GM18873 (cell line): ENCODE data around the gene C1GALT1C1.
"Not testable (repeated sequence)": the region's sequence is repeated elsewhere in the genome, so short reads cannot be mapped to it uniquely, and the experiment has no call there.

Experiments used
- ATAC-seq: cut with Tn5 transposase; IDR thresholded peaks from one replicate; pipeline ENCODE4 v1.9.1; 2021; ENCODE audit warnings: mild to moderate bottlenecking, moderate library complexity, moderate number of reproducible peaks; ENCODE audit not compliant: unreplicated experiment, low FRiP score

C1GALT1C1 gene

DNA sequence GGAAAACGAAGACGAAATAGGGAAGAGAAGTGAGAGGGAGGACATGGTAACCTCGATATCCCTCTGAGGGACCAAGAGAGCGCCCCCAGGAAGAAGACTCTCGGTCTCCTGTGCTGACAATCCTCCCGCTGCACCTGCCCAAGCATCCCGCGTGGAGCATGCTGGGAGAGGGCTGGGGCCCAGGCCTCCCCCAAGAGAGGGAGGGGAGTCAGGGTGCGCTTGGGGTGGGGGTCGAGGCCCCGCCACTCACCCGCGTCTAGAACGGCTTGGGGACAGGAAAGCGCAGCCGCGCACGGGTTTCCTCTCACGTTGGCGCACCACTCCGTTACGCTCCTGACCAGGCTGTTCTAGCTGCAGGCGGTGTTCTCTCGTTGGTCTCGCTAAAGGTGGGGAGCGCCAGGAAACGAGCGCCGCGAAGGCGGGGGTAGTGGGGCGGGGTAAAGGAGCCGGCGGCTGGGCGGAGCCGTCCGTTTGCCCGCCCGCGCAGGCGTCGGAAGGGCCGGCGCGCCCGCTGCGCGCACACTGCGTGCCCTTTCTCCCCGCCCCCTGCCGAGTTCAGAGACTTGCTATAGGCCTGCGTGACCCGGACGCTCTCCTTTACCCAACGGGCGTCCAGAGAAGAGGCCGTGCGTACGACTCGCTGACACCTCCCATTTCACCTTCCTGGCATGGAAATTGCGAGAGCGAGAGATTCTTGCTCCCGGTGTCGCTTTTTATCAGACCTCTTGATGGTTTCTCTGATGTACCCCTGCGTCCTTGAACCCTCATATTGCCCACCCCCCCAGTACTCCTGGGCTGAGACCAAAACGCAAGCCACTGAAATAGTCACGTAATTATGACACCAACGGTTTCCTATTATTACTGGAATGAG is at the start of gene C1GALT1C1:
Gene C1GALT1C1 (minus strand): TSS at position 388 of the 871 bp plus-strand sequence. CDS start 2,888 bp downstream, outside the sequence.
- ATAC-seq, result peak; percentile 92

- ATAC-seq, result no peak
These were observed 47.3 kb upstream of the C1GALT1C1 start for GRCh38 chrX:120677004-120677652.

DNA sequence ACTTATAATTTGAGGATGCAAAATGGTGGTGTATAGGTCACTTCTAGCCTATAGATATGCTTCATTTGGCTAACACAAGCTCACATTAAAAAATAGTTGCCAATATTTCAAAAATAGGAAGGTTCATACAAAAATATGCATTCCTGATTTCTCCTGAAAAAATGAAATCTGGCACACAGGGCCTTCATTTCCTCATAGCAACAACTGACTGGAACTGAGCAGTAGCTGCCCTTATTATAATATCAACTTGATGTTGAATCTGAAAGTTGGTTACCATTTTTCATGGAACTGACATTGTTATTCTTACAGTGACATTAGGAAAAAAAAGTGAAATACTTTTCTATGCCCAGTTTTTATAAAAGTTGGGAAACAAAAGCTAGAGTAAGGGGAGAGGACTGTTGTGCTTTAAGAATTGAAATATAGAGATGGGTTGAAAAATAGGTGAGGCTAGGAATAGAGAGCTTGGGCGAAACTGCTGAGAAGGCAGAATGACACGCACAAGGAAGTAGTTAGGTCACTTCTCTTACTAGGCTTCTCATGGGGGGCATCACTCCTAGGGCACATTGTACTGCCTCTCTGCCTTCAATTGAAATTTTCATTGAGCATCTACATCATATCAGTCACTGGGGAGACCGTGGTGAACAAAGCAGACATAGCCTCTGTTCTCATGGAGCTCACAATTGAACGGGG is 43.1 kb upstream of the C1GALT1C1 start:
- no peak for ATAC-seq

- no peak for ATAC-seq
These were observed 42.5 kb upstream of the C1GALT1C1 start for GRCh38 chrX:120672389-120672788.

DNA sequence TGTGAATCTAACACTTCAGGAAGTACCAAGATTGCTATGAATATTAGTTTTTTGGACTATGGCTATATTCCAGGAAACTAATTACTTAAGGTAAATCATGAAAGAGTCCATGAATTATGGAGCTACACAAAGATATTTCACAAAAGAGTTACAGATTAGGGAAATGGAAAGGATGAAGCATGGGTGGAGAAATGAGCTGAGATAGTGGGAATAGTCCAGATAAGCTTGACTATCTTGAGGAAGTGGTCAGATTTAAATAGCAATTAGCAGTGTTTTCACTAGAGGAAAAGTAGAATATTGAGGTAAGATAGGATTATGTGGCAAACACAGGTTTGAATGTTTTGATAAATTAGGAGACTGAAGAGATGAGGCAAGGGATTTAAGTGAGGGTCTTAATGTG is 42.1 kb upstream of the C1GALT1C1 start:
- no peak for ATAC-seq

DNA sequence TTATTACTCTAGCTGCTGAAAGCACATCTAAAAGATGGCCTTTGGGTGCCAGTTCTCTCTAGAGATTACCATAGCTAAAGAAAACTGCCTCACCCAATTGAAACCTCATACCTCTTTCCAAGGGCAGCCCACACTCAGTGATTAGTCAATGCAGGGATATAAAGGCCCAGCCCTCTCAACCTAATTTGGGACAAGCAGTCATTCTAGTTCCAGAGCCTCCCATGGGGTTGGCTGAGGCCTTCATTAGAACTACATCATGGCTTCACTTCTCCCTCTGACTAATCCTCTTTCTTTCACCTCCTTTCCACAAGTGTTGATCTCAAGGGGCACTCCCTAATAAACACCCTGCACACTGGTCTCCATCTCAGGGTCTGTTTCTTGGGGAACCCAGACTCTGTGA is 38.5 kb upstream of the C1GALT1C1 start:
- no peak for ATAC-seq

- not testable (repeated sequence) for ATAC-seq
These were observed 34.7 kb upstream of the C1GALT1C1 start for GRCh38 chrX:120664535-120664934.

GRCh38 chrX:120664081-120664480 is 34.2 kb upstream of the C1GALT1C1 start:
- ATAC-seq, result no peak

- ATAC-seq, result no peak
These were observed 32.8 kb upstream of the C1GALT1C1 start for GRCh38 chrX:120662662-120663061.

DNA sequence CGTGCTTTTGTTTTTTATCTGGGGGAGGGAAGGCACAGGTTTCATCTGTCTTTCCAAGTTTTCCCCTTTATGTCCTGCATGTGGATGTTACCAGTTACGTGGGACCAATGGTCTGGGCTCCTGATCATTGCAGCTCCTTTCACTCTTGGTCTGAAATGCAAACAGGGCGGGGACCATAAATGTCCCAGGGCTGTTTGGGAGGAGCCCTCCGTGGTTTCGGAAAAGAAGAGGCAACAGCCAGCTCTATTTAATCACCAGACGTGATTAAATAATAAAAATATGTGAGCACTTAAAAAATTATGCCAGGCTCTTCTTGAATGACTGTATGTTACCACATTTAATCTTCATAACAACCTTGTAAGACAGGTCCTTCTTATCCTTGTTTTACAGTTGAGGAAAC is 30.8 kb upstream of the C1GALT1C1 start:
- ATAC-seq, result no peak

DNA sequence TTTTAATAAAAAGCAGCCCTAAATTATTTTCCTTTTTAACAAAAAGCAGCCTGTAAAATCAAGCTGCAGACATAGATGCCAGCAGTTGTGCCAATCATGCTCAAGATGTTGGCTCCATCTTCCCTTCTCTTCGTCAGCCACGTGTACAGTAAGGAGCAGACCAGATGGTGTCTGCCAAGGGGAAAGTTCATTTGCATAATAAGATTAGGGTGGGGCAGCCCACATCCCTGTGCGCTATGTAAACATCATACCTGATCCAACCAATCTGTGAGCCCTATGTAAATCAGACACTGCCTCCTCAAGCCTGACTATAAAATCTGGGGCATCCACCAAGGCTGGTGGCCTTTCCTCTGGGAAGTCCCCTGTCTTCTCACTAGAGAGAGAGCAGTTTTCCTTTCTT is 23.1 kb upstream of the C1GALT1C1 start:
- ATAC-seq, result no peak

DNA sequence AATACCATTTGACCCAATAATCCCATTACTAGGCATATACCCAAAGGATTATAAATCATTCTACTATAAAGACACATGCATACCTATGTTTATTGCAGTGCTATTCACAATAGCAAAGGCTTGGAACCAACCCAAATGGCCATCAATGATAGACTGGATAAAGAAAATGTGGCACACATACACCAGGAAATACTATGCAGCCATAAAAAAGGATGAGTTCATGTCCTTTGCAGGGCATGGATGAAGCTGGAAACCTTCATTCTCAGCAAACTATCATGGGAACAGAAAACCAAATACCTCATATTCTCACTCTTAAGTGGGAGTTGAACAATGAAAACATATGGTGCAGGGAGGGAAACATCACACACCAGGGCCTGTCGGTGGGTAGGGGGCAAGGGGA is 22.4 kb upstream of the C1GALT1C1 start:
- not testable (repeated sequence) for ATAC-seq

DNA sequence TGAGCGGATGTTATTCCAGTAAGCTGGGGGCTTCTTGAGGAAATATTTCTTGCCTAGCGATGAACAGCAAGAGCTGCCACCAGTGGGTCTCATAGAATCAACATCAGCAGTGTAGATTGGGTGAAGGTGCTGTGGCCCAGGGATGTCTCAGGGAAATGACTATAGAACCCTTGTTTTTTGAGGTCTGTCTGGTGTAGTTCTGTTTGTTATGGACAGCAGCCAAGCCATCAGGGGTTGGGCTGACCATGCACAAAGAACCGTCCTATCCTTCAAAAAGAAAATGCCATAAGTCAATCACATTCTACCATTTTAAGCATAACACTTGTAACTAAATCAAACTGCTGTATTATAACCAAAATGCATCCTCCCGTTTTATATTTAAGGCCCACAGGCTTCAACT is 17.3 kb upstream of the C1GALT1C1 start:
- ATAC-seq, result no peak

GRCh38 chrX:120642871-120643270 is 13.0 kb upstream of the C1GALT1C1 start:
- no peak for ATAC-seq

DNA sequence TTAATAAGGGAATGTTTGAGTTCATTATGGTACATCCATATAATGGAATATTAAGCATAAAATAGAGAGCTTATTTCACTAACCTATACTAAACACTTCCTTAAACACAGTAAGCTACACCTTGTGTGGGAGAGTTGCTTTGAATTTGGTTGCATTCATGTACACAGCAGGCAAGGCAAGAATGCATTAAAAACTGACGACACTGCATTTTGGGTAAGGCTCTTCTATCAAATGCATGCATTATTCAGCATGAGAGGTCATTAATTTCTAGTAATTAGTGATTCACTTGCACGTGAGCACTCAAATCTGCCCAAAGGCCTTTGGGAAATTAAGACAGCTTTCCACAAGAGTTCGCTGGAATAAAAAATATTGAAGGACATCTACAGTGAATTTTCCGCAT is 8.8 kb upstream of the C1GALT1C1 start:
- ATAC-seq, result no peak

DNA sequence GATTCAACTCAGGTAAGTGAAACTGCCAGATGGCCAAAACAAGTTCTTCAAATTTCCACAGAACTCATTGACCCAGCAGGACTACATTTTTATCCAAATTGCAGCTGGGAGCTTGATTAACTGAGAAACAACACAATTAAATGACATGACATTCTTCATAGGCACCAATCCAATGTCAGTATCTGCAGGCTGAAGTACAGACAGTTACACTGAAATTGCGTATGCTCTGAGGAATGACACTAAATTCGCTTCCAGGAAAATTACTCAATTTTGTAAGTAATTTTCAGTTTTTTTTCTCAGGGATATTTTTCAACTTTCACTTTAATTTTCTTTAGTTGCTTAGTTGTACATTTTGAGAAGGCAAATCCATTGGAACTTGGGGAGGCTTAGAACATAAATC is 4.5 kb downstream of the C1GALT1C1 start:
- no peak for ATAC-seq

DNA sequence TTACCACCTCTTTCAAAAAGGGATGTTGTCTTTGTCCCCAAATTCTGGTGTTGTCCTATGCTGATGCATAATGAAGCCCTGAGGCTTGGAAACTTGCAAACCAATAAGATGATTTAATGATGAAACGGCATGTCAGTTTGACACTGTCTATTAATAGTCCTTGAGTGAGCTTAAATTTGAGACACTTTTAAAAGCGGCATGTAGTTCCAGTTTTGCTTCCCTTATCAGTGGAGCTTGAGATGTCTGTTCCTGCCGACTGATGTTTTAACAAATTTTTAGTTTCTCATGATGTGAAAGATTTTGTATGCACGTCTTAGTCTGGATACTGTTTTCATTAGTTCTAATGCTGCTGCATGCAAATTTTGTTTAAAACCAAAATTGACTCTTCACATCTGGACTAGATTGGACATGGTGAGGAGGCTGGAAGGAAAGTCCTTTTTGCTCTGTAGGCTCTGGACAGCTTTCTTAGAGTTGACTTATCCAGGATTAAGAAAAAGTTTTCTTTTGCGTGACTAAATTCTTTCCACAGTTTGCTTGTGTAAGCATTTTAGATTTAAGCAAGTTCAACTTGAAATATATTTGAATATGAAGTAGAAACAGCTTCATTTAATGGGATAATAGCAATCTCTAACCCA is 11.7 kb downstream of the C1GALT1C1 start:
- ATAC-seq, result no peak

DNA sequence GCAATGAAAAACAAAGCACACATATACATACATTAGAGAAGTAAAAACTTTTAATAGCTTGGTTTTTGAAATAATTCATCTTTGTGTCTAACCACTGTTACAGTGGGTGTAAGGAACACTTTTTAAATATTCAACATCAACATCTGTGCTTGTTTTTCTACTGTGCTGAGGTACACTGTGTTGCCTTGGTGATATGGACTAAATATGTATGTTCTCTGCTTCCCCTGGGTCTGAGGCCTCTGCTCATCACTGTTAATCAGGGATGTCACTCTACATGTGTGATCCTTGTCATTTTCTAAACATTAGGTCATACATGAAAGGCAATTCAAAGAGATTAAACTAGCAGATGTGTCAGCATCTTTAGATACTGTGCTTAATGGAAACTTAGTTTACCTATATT is 15.0 kb downstream of the C1GALT1C1 start:
- ATAC-seq, result no peak

GRCh38 chrX:120612086-120612485 is 17.8 kb downstream of the C1GALT1C1 start:
- no peak for ATAC-seq

- no peak for ATAC-seq
These were observed 25.5 kb downstream of the C1GALT1C1 start for GRCh38 chrX:120604361-120604782.
